Vagina (tissue), 2 donors: ENCODE measurements around the gene STARD10.

Experiments
- POLR2A ChIP-seq, 2 donors: fragments of 450-650 bp; IDR thresholded peaks; one replicate each; pipeline ENCODE4 v1.6.1; 2017; ENCODE audit warnings: antibody characterized with exemption in 2 of 2, mild to moderate bottlenecking in 2 of 2, moderate library complexity in 2 of 2
- TF ChIP-seq, protein P1 (sequence below), 3 experiments: fragments of 450-650 bp in 2 of 3; fragments of 200-600 bp in 1 of 3; sonication (generic) in 1 of 3; IDR thresholded peaks; one replicate each; pipeline ENCODE4 v1.5.1; 2017 to 2019; ENCODE audit warnings: antibody characterized with exemption in 3 of 3, mild to moderate bottlenecking in 2 of 3, moderate library complexity in 2 of 3

GRCh38 chr11:72779495-72780128 lies 14.2 kb downstream of the STARD10 start:
- TF ChIP-seq, protein P1, sequence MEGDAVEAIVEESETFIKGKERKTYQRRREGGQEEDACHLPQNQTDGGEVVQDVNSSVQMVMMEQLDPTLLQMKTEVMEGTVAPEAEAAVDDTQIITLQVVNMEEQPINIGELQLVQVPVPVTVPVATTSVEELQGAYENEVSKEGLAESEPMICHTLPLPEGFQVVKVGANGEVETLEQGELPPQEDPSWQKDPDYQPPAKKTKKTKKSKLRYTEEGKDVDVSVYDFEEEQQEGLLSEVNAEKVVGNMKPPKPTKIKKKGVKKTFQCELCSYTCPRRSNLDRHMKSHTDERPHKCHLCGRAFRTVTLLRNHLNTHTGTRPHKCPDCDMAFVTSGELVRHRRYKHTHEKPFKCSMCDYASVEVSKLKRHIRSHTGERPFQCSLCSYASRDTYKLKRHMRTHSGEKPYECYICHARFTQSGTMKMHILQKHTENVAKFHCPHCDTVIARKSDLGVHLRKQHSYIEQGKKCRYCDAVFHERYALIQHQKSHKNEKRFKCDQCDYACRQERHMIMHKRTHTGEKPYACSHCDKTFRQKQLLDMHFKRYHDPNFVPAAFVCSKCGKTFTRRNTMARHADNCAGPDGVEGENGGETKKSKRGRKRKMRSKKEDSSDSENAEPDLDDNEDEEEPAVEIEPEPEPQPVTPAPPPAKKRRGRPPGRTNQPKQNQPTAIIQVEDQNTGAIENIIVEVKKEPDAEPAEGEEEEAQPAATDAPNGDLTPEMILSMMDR (IDR thresholded peaks at IDR 0.05): no peak
- TF ChIP-seq POLR2A (IDR thresholded peaks at IDR 0.05): no peak
